H1 (cell line): ENCODE results near the gene CLVS2. TPM values are rescaled to one million over a fixed set of nuclear protein-coding genes. Genes with fewer than 3 reads are reported as not detected.

Source experiments
- EZH2 ChIP-seq: fragments of 200-600 bp; sonication (generic); IDR thresholded peaks from 2 replicates; pipeline ENCODE4 v1.7.1; 2012; ENCODE audit warnings: low read depth, mild to moderate bottlenecking, moderate library complexity, low read length, inconsistent platforms; ENCODE audit not compliant: severe bottlenecking
- HDAC2 ChIP-seq, 2 experiments: fragments of 300-600 bp in 1 of 2; sonication (generic) in 1 of 2; IDR thresholded peaks; 2 replicates each; pipeline ENCODE4 v1.6.1; 2011 to 2012; ENCODE audit warnings: low read depth in 2 of 2, low read length in 2 of 2, mild to moderate bottlenecking in 2 of 2, moderate library complexity in 2 of 2, borderline replicate concordance in 1 of 2, inconsistent platforms in 1 of 2
- RXRA ChIP-seq: IDR thresholded peaks from 2 replicates; pipeline ENCODE4 v1.6.1; 2011; ENCODE audit warnings: low read depth, mild to moderate bottlenecking, low read length, moderate library complexity; ENCODE audit not compliant: insufficient read depth
- polyA plus RNA-seq, 7 experiments: library from polyadenylated mRNA; depleted of rRNA in 3 of 7; stranded (reverse) in 5 of 7; unstranded in 2 of 7; fragments of >200 nt in 5 of 7; fragments of 200-250 nt in 2 of 7; gene quantifications; 1 replicate in 5 of 7; 2 replicates in 1 of 7; 4 replicates in 1 of 7; pipeline versions ENCODE4 v1.2.1 to v1.2.3, GENCODE V29; 2011 to 2013; ENCODE audit warnings: missing spikeins in 2 of 7, mixed read lengths in 2 of 7
- total RNA-seq: library from RNA; stranded (reverse); fragmentation: NEBNext Ultra II Directional; extraction: Animal tissue kit (Norgen Biotek cat#: 25700); gene quantifications from 2 replicates; pipeline ENCODE4 v1.2.1, GENCODE V29; 2021

CLVS2 gene
- total and polyA plus RNA-seq, 2 of the 8 experiments (the other 6 are each of a cell fraction or from before 2014, with no cell fraction given), result 0.30 to 0.73 TPM

GRCh38 chr6:123118811-123119210 is 122.8 kb downstream of the CLVS2 start (continued):
- TF ChIP-seq HDAC2 (IDR thresholded peaks at IDR 0.05; ENCODE audit: borderline replicate concordance in 1 of 2, low read depth in 2 of 2, low read length in 2 of 2) (no peak), EZH2 (no peak), RXRA (no peak)
- TF ChIP-seq, all 59 proteins: peak for 0

Other genes starting within 250 kb of the CLVS2 start
- gene FABP7, start 216.5 kb upstream of the CLVS2 start, total RNA-seq, result 13.1 and 14.0 TPM in 2 replicates
- gene FABP7, start 216.5 kb upstream of the CLVS2 start, polyA plus RNA-seq (2011; rRNA removed), result 3.6 and 10.6 TPM in 2 replicates
- gene SMPDL3A, start 207.0 kb upstream of the CLVS2 start, total RNA-seq, result 2.6 and 3.5 TPM in 2 replicates
- 3.7 and 3.9 TPM in 2 replicates for gene SMPDL3A, start 207.0 kb upstream of the CLVS2 start, polyA plus RNA-seq (2011; rRNA removed)